ENCODE data around the gene LATS1. TPM values are rescaled to one million over a fixed set of nuclear protein-coding genes. Genes with fewer than 3 reads are reported as not detected.

Gene LATS1
- total and polyA plus RNA-seq, 10 of the 15 experiments (the other 5 are each of a cell fraction or from before 2014, with no cell fraction given) = 2.1 to 15.6 (median 11.0) TPM

DNA sequence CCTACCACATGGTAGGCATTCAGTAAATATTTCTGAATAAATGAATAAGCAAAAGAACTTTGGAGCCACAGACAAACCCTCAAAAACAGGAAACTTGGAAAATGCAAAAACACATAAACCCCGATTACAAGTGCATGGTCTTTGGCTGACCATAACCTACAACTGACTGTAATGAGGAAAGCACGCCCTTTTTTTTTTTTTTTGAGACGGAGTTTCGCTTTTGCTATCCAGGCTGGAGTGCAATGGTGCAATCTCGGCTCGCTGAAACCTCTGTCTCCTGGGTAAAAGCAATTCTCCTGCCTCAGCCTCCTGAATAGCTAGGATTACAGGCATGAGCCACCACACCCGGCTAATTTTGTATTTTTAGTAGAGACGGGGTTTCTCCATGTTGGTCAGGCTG is 11.9 kb upstream of the LATS1 start:
- H3K79me2 ChIP-seq (ENCODE audit: control insufficient read depth, insufficient read depth, low read length) = no peaks in the 10 kb centered on the region
- FAIRE-seq (no peak), DNase-seq (ENCODE audit: low read depth, low spot score) (no peak), ATAC-seq (no peak)
- H3K27me3 ChIP-seq (replicated peaks in 1 of 2; ENCODE audit: control insufficient read depth in 2 of 2, insufficient read depth in 2 of 2, low read length in 1 of 2) = no peaks in the 10 kb centered on the region
- H3K4me2 ChIP-seq (ENCODE audit: control insufficient read depth, insufficient read depth) = no peak overlapping the region
- ChIA-PET CTCF (no interaction called here), POLR2A (no interaction called here), SMC1A (ENCODE audit: uncharacterized antibody, unreplicated experiment) (interaction anchor here (0.6 kb wide), 1 partner anchor 68 kb away, joined by 3 read pairs; no protein-coding TSS in a partner anchor), RAD21 (ENCODE audit: unreplicated experiment) (no interaction called here)
- H3K4me3 ChIP-seq = no peak overlapping the region
- no peak overlapping the region for H3K9ac ChIP-seq (ENCODE audit: control insufficient read depth, insufficient read depth, low read length)
- H3K36me3 ChIP-seq (ENCODE audit: control insufficient read depth in 2 of 2, insufficient read depth in 2 of 2, low read length in 1 of 2) = peaks cover 5 to 7% of the 10 kb centered on the region in 2 experiments
- TF ChIP-seq MLLT1 (IDR thresholded peaks at IDR 0.05) (no peak), NR2C1 (IDR thresholded peaks at IDR 0.05) (no peak), RBBP5 (conservative IDR thresholded peaks at IDR 0.05) (no peak), SKIL (IDR thresholded peaks at IDR 0.05; ENCODE audit: low read depth, poor library complexity, severe bottlenecking) (no peak), PAX8 (IDR thresholded peaks at IDR 0.05) (no peak)
- TF ChIP-seq, protein P1, sequence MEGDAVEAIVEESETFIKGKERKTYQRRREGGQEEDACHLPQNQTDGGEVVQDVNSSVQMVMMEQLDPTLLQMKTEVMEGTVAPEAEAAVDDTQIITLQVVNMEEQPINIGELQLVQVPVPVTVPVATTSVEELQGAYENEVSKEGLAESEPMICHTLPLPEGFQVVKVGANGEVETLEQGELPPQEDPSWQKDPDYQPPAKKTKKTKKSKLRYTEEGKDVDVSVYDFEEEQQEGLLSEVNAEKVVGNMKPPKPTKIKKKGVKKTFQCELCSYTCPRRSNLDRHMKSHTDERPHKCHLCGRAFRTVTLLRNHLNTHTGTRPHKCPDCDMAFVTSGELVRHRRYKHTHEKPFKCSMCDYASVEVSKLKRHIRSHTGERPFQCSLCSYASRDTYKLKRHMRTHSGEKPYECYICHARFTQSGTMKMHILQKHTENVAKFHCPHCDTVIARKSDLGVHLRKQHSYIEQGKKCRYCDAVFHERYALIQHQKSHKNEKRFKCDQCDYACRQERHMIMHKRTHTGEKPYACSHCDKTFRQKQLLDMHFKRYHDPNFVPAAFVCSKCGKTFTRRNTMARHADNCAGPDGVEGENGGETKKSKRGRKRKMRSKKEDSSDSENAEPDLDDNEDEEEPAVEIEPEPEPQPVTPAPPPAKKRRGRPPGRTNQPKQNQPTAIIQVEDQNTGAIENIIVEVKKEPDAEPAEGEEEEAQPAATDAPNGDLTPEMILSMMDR (IDR thresholded peaks at IDR 0.05 in 2 of 3, conservative IDR thresholded peaks at IDR 0.05 in 1 of 3; ENCODE audit: control insufficient read depth in 2 of 3, extremely low read depth in 1 of 3, insufficient read depth in 1 of 3, low read depth in 3 of 3, low read length in 3 of 3) = no peak
- no peaks in the 10 kb centered on the region for H3K4me1 ChIP-seq (ENCODE audit: control insufficient read depth, insufficient read depth, low read length)
- no peaks in the 10 kb centered on the region for H4K20me1 ChIP-seq (ENCODE audit: control insufficient read depth, insufficient read depth)
- H2AFZ ChIP-seq (ENCODE audit: control insufficient read depth, low read depth, low read length) = no peak overlapping the region
- intact Hi-C loops (cut with micrococcal nuclease; ENCODE audit: unreplicated experiment) = loop anchor here (10.0 kb wide), 3 partner anchors 135 to 285 kb away; partner anchors contain the start of gene LRP11
- H3K9me3 ChIP-seq (replicated peaks; ENCODE audit: control insufficient read depth, insufficient read depth, low read length) = no peaks in the 10 kb centered on the region
- no peak overlapping the region for H3K27ac ChIP-seq (ENCODE audit: control insufficient read depth, insufficient read depth)
- in situ Hi-C loops (cut with MboI) = no loop called here
- no TSS peak for BruUV-seq (replicated peaks)
- WGBS (ENCODE audit: insufficient coverage, insufficient replicate concordance, low lambda C conversion rate, missing lambda C conversion rate) = 88% methylated on average over 6 of the region's 8 CpGs

All from GM12878 (cell line).